NB4 (cell line): ENCODE data around the gene PYM1.
"Not testable (repeated sequence)": the region's sequence is repeated elsewhere in the genome, so short reads cannot be mapped to it uniquely, and the experiment has no call there.

Experiments used
- DNase-seq: peaks from one replicate; pipeline ENCODE4 v3.0.0; 2010; ENCODE audit warnings: low read depth
- H3K4me3 ChIP-seq: one replicate; pipeline ENCODE4 v1.5.1; 2011; ENCODE audit warnings: mild to moderate bottlenecking, low read depth, low read length, moderate library complexity
- CTCF ChIP-seq: IDR thresholded peaks from one replicate; pipeline ENCODE4 v1.5.1; 2012; ENCODE audit warnings: low read depth, low read length
- MAX ChIP-seq: IDR thresholded peaks from 2 replicates; pipeline ENCODE4 v1.6.1; 2011; ENCODE audit warnings: low read depth, low read length
- MYC ChIP-seq: IDR thresholded peaks from 2 replicates; pipeline ENCODE4 v1.6.1; 2011; ENCODE audit warnings: low read depth, low read length
- POLR2A ChIP-seq: IDR thresholded peaks from 2 replicates; pipeline ENCODE4 v1.6.1; 2011; ENCODE audit warnings: mild to moderate bottlenecking; ENCODE audit not compliant: insufficient read length; ENCODE audit errors: extremely low read depth

The PYM1 gene

GRCh38 chr12:55893723-55894122 lies 34.0 kb downstream of the PYM1 start:
- no peak for DNase-seq
- TF ChIP-seq CTCF (no peak), MYC (no peak), MAX (no peak), POLR2A (no peak)
- H3K4me3 ChIP-seq, result no peak overlapping the region

- DNase-seq, result no peak
- no peak for TF ChIP-seq MAX
- TF ChIP-seq MYC, result no peak
- no peak for TF ChIP-seq POLR2A
- no peak for TF ChIP-seq CTCF
- H3K4me3 ChIP-seq, result no peak overlapping the region
Measured at GRCh38 chr12:55891310-55891709, 36.4 kb downstream of the PYM1 start.

- no peak overlapping the region for H3K4me3 ChIP-seq
- DNase-seq, result no peak
- TF ChIP-seq POLR2A, result no peak
Measured at GRCh38 chr12:55885113-55885512, 42.6 kb downstream of the PYM1 start.

GRCh38 chr12:55877824-55878223 lies 49.9 kb downstream of the PYM1 start:
- H3K4me3 ChIP-seq, result no peak overlapping the region
- no peak for DNase-seq
- TF ChIP-seq POLR2A, result no peak
- no peak for TF ChIP-seq CTCF

- H3K4me3 ChIP-seq, result no peak overlapping the region
- no peak for TF ChIP-seq POLR2A
- TF ChIP-seq MYC, result no peak
- TF ChIP-seq CTCF, result no peak
- no peak for TF ChIP-seq MAX
- DNase-seq, result no peak
Measured at GRCh38 chr12:55875704-55876467, 51.8 kb downstream of the PYM1 start.

GRCh38 chr12:55874443-55874842 lies 53.3 kb downstream of the PYM1 start:
- DNase-seq, result no peak

GRCh38 chr12:55866454-55867004 lies 61.2 kb downstream of the PYM1 start:
- H3K4me3 ChIP-seq, DNase-seq: not testable (repeated sequence)

More at GRCh38 chr12:55874443-55874842, 53.3 kb downstream of the PYM1 start:
- no peak for TF ChIP-seq MAX
- H3K4me3 ChIP-seq, result no peak overlapping the region
